ENCODE results near the gene SERPINA6.
"Not testable (repeated sequence)": the region's sequence is repeated elsewhere in the genome, so short reads cannot be mapped to it uniquely, and the experiment has no call there.

The SERPINA6 gene

GRCh38 chr14:94355191-94355794, 32.2 kb upstream of the SERPINA6 start:
- H3K4me3 ChIP-seq, result no peak overlapping the region
- no peak overlapping the region for H3K27ac ChIP-seq

GRCh38 chr14:94354638-94355185, 31.6 kb upstream of the SERPINA6 start:
- no peak overlapping the region for H3K4me3 ChIP-seq
- no peak overlapping the region for H3K27ac ChIP-seq

DNA sequence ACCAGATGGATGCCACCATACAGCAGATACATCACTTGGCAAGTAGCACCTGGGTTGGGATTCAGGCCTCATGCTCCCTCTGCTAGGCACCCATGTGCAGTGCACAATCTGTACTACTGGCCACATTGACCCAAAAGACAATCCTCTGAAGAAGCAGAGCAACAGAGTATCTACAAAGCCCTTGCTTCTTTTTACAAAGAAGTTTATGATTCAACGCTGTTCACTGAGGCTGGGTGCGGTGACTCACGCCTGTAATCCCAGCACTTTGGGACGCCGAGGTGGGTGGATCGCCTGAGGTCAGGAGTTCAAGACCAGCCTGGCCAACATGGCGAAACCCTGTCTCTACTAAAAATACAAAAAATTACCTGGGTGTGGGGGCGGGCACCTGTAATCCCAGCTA, 31.1 kb upstream of the SERPINA6 start:
- H3K4me3 ChIP-seq, H3K27ac ChIP-seq: not testable (repeated sequence)

DNA sequence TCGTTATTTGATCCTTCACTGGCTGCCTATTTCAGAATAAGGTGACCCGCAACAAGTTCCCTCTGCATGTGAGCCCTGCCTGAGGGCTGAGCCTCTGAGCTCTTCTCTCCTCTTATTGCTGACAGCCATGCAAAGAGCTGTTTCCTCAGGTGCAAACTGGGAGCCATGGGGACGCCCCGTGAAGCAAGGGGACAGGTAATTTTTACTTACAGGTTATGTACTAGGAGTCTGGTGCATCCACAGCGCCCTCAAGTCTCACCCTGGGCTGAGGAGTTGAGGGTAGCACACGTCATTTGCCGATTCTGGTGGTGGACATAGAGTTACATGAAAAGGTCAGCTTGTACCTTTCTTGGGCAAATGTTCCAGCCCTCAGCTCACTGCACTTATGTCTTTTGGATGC, 26.1 kb upstream of the SERPINA6 start:
- H3K27ac ChIP-seq, result no peak overlapping the region
- no peak overlapping the region for H3K4me3 ChIP-seq

DNA sequence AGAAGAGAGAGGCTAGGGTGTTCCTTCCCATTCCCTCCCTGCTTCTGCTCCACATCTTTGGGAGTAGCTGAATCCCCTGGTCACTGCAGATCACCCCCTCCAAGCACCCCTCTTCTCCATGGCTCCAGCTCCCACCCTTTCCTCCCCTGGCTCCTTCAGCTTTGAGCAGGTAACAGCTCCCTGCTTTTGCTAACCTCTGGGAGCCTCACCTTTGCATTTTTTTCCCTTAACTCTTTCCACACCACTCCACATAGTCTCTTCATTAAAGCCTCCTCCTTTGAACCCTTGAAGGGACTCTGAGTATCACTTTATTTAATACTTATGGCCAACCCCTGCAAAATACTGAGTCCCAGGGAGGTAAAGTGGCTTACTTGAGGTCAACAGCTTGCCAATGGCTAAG, 25.7 kb upstream of the SERPINA6 start:
- H3K4me3 ChIP-seq, result no peak overlapping the region
- H3K27ac ChIP-seq, result no peak overlapping the region

GRCh38 chr14:94346841-94347240, 23.7 kb upstream of the SERPINA6 start:
- H3K4me3 ChIP-seq, result no peak overlapping the region
- peak overlapping the region in 3 of 21 experiments; percentile 5 to 51 (median 20) for H3K27ac ChIP-seq

- peak overlapping the region in 3 of 21 experiments; percentile 5 to 59 (median 51) for H3K27ac ChIP-seq
- not testable (repeated sequence) for H3K4me3 ChIP-seq
Observed at GRCh38 chr14:94346065-94346786, 23.1 kb upstream of the SERPINA6 start.

- no peak overlapping the region for H3K4me3 ChIP-seq
- peak overlapping the region in 3 of 21 experiments; percentile 13 to 59 (median 35) for H3K27ac ChIP-seq
Observed at GRCh38 chr14:94345344-94346064, 22.4 kb upstream of the SERPINA6 start.

- H3K27ac ChIP-seq, result peak overlapping the region in 7 of 21 experiments; percentile 31 to 70 (median 40)
- H3K4me3 ChIP-seq, result no peak overlapping the region
Observed at GRCh38 chr14:94344389-94344788, 21.3 kb upstream of the SERPINA6 start.

DNA sequence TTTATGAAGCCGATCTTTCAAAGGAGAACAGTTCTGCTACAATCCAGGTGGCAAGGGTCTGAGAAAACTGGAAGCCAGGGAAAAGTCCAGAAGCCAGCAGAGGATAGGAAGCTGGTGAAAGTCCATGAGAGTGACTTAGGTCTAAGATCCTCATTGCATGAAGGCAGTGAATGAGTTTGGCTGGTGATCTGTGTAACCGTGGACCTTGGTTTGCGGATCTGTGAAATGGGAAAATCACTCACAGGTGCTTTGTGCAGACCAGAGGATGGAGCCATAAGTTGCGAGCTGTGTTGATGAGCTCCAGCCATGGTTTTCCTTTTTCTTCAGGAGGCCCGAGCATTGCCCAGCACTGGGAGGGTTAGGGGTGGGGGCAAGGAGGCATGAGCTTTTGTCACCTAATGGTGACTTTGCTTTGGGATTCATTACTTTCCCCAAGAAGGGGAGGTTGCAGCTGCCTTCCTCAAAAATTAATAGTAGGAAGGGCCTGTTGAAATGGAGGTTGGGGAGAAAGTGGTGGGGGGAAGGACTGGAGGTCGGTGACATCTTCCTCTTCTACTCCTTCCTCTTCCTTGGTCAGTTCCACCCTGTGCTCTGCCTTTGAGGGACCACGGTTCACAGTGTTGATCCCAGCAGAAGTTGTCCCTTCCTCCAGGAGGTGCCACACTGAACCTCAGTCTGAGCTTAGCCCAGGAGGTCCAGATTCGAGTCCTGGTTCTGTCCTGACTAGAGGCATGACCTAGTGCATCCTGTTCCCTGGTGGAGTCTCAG, 20.3 kb upstream of the SERPINA6 start:
- Histone ChIP-seq H3K4me3 (no peak overlapping the region), H3K27ac (peak overlapping the region in 9 of 21 experiments; percentile 2 to 70 (median 31))

GRCh38 chr14:94342334-94342934, 19.3 kb upstream of the SERPINA6 start:
- no peak overlapping the region for H3K4me3 ChIP-seq
- H3K27ac ChIP-seq, result peak overlapping the region in 15 of 21 experiments; percentile 19 to 78 (median 62)

- Histone ChIP-seq H3K27ac (peak overlapping the region in 19 of 21 experiments; percentile 4 to 78 (median 57)), H3K4me3 (no peak overlapping the region)
Observed at GRCh38 chr14:94341656-94342333, 18.7 kb upstream of the SERPINA6 start.

DNA sequence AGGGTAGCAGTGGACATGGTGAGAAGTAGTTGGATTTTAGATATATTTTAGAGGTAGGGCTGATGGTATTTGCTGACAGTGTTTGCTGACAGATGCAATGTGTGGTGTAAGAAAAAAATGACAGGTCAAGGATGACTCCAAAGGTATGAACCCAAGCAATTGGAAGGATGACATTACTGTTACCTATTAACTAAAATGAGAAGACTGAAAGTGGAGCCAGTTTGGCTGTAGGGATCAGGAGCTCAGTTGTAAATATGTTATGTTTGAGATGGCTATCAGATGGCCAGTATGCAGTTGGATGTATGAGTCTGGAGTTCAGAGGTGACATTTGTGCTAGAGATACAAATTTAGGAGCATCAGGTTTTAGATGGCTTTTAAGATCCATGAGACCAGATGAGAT, 17.4 kb upstream of the SERPINA6 start:
- Histone ChIP-seq H3K27ac (no peak overlapping the region), H3K4me3 (no peak overlapping the region)

- H3K4me3 ChIP-seq, result no peak overlapping the region
- no peak overlapping the region for H3K27ac ChIP-seq
Observed at GRCh38 chr14:94338023-94338422, 14.9 kb upstream of the SERPINA6 start.

- H3K4me3 ChIP-seq, result no peak overlapping the region
- H3K27ac ChIP-seq, result no peak overlapping the region
Observed at GRCh38 chr14:94337274-94337673, 14.1 kb upstream of the SERPINA6 start.

GRCh38 chr14:94334872-94335271, 11.7 kb upstream of the SERPINA6 start:
- Histone ChIP-seq H3K27ac (no peak overlapping the region), H3K4me3 (no peak overlapping the region)

GRCh38 chr14:94332587-94332986, 9.5 kb upstream of the SERPINA6 start:
- no peak overlapping the region for H3K4me3 ChIP-seq
- no peak overlapping the region for H3K27ac ChIP-seq

DNA sequence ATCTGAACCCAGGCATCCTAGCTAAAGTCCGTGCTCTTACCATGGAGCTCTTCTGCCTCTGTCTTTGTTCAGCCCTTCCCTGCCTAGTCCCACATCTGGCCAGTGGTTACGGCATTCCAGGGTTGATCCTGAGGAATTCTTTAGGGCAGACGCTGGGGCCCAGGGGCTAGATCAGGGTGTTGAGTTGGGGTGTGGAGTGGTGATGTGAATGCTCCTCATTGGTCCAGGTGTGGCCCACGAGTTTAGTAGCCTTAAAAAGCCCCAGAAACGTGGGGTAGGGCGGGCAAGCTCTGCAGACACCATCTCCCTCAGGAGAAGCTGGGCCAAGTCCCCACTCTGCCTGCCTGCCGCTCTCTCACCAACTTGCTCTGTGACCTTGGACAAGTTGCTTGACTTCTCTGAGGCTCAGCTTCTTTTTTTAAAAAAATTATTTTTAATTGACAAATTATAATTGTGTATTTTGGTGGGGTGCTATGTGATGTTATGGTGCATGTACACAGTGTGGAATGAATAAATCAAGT, 9.0 kb upstream of the SERPINA6 start:
- H3K4me3 ChIP-seq, result no peak overlapping the region
- no peak overlapping the region for H3K27ac ChIP-seq

GRCh38 chr14:94331462-94331861, 8.3 kb upstream of the SERPINA6 start:
- Histone ChIP-seq H3K27ac (no peak overlapping the region), H3K4me3 (no peak overlapping the region)
